Fibroblast of lung (primary cell): ENCODE measurements around the gene NLRC5. TPM values are rescaled to one million over a fixed set of nuclear protein-coding genes. Genes with fewer than 3 reads are reported as not detected.

Experiments used
- DNase-seq, 2 donors: peaks; one replicate each; pipeline versions ENCODE4 v3.0.0 to v3.0.0-alpha.2; 2010; ENCODE audit warnings: low read depth in 2 of 2
- H2AFZ ChIP-seq: 2 replicates; pipeline ENCODE4 v1.5.1; 2012; ENCODE audit warnings: low read length, control low read depth, inconsistent platforms
- H3K27ac ChIP-seq: 2 replicates; pipeline ENCODE4 v1.5.1; 2011; ENCODE audit warnings: low read length, control low read depth; ENCODE audit not compliant: insufficient read depth
- H3K27me3 ChIP-seq: 2 replicates; pipeline ENCODE4 v1.5.1; 2011; ENCODE audit warnings: mild to moderate bottlenecking, low read length; ENCODE audit not compliant: control insufficient read depth, insufficient read depth
- H3K36me3 ChIP-seq: 2 replicates; pipeline ENCODE4 v1.5.1; 2011; ENCODE audit warnings: low read length; ENCODE audit not compliant: control insufficient read depth, insufficient read depth
- H3K4me1 ChIP-seq: 2 replicates; pipeline ENCODE4 v1.5.1; 2011; ENCODE audit warnings: low read length; ENCODE audit not compliant: control insufficient read depth, insufficient read depth; ENCODE audit errors: extremely low read depth
- H3K4me2 ChIP-seq: 2 replicates; pipeline ENCODE4 v1.5.1; 2011; ENCODE audit warnings: low read length, control low read depth; ENCODE audit not compliant: insufficient read depth; ENCODE audit errors: extremely low read depth
- H3K4me3 ChIP-seq, 4 experiments: fragments of 200-600 bp in 1 of 4; sonication (generic) in 1 of 4; replicated peaks in 1 of 4; 2 replicates each; pipeline ENCODE4 v1.5.1; 2011 to 2016; ENCODE audit warnings: low read length in 4 of 4, low read depth in 3 of 4, mild to moderate bottlenecking in 3 of 4, control low read depth in 2 of 4, inconsistent platforms in 1 of 4, mixed read lengths in 1 of 4; ENCODE audit not compliant: insufficient read depth in 1 of 4; ENCODE audit errors: control extremely low read depth in 1 of 4
- H3K79me2 ChIP-seq: 2 replicates; pipeline ENCODE4 v1.5.1; 2012; ENCODE audit warnings: mild to moderate bottlenecking, low read length, inconsistent platforms; ENCODE audit not compliant: control insufficient read depth, insufficient read depth
- H3K9ac ChIP-seq: 2 replicates; pipeline ENCODE4 v1.5.1; 2011; ENCODE audit warnings: mild to moderate bottlenecking, low read length, control low read depth; ENCODE audit not compliant: insufficient read depth
- H3K9me3 ChIP-seq: 2 replicates; pipeline ENCODE4 v1.5.1; 2012; ENCODE audit warnings: low read depth, low read length; ENCODE audit not compliant: control insufficient read depth, insufficient read depth
- H4K20me1 ChIP-seq: 2 replicates; pipeline ENCODE4 v1.5.1; 2011; ENCODE audit warnings: low read length; ENCODE audit not compliant: control insufficient read depth, insufficient read depth; ENCODE audit errors: extremely low read depth
- CTCF ChIP-seq, 2 donors: IDR thresholded peaks in 1 of 2; conservative IDR thresholded peaks in 1 of 2; 1 replicate in 1 of 2; 2 replicates in 1 of 2; pipeline ENCODE4 v1.5.1; 2011 to 2012; ENCODE audit warnings: low read length in 2 of 2, control low read depth in 1 of 2, inconsistent platforms in 1 of 2, low read depth in 1 of 2, mild to moderate bottlenecking in 1 of 2
- EZH2 ChIP-seq: IDR thresholded peaks from 2 replicates; pipeline ENCODE4 v1.5.1; 2012; ENCODE audit warnings: low read length, control low read depth, mild to moderate bottlenecking; ENCODE audit errors: missing control alignments
- polyA plus RNA-seq, 2 donors: library from polyadenylated mRNA; depleted of rRNA in 1 of 2; stranded (reverse) in 1 of 2; unstranded in 1 of 2; fragments of >200 nt; gene quantifications; 2 replicates each; pipeline ENCODE4 v1.2.1, GENCODE V29; 2011 to 2012; ENCODE audit warnings: missing spikeins in 1 of 2
- total RNA-seq: library from RNA; depleted of rRNA; stranded (reverse); fragments of >200 nt; gene quantifications from 2 replicates; pipeline ENCODE4 v1.2.1, GENCODE V29; 2014

NLRC5 gene
- total and polyA plus RNA-seq, 2 donors (not counting 1 experiment from before 2014, with no cell fraction given) = 22.2 to 43.6 TPM

- no peak overlapping the region for H3K4me2 ChIP-seq
- H3K27me3 ChIP-seq = no peaks in the 10 kb centered on the region
- no peaks in the 10 kb centered on the region for H4K20me1 ChIP-seq
- no peak overlapping the region for H3K9ac ChIP-seq
- no peak for DNase-seq
- no peak overlapping the region for H3K27ac ChIP-seq
- H3K9me3 ChIP-seq = no peaks in the 10 kb centered on the region
- no peaks in the 10 kb centered on the region for H3K79me2 ChIP-seq
- H3K4me3 ChIP-seq = no peak overlapping the region
- no peak for TF ChIP-seq CTCF (conservative IDR thresholded peaks at IDR 0.05 in 1 of 2, IDR thresholded peaks at IDR 0.05 in 1 of 2; ENCODE audit: low read depth in 1 of 2, low read length in 2 of 2)
- TF ChIP-seq EZH2 = no peak
- peaks cover 15% of the 10 kb centered on the region for H3K36me3 ChIP-seq
- H3K4me1 ChIP-seq = no peaks in the 10 kb centered on the region
- H2AFZ ChIP-seq = no peak overlapping the region
These were observed 37.7 kb downstream of the NLRC5 start for GRCh38 chr16:57027067-57027466.

GRCh38 chr16:57028086-57028485 is 38.7 kb downstream of the NLRC5 start:
- Histone ChIP-seq H2AFZ (no peak overlapping the region), H3K9ac (no peak overlapping the region), H3K4me2 (no peak overlapping the region), H4K20me1 (no peaks in the 10 kb centered on the region), H3K4me1 (no peaks in the 10 kb centered on the region), H3K9me3 (no peaks in the 10 kb centered on the region), H3K79me2 (no peaks in the 10 kb centered on the region), H3K27ac (no peak overlapping the region), H3K4me3 (no peak overlapping the region), H3K36me3 (peaks cover 12% of the 10 kb centered on the region), H3K27me3 (no peaks in the 10 kb centered on the region)
- no peak for DNase-seq
- TF ChIP-seq CTCF (conservative IDR thresholded peaks at IDR 0.05 in 1 of 2, IDR thresholded peaks at IDR 0.05 in 1 of 2; ENCODE audit: low read depth in 1 of 2, low read length in 2 of 2) (no peak), EZH2 (no peak)

GRCh38 chr16:57029161-57030160 is 40.1 kb downstream of the NLRC5 start:
- Histone ChIP-seq H3K4me1 (no peaks in the 10 kb centered on the region), H4K20me1 (no peaks in the 10 kb centered on the region), H3K4me2 (no peak overlapping the region), H3K9me3 (no peaks in the 10 kb centered on the region), H2AFZ (no peak overlapping the region), H3K27ac (no peak overlapping the region), H3K36me3 (peaks cover 9% of the 10 kb centered on the region), H3K4me3 (no peak overlapping the region), H3K9ac (no peak overlapping the region), H3K27me3 (no peaks in the 10 kb centered on the region), H3K79me2 (no peaks in the 10 kb centered on the region)
- peak in 1 of 2 donors; percentile 93 for DNase-seq
- TF ChIP-seq CTCF (conservative IDR thresholded peaks at IDR 0.05 in 1 of 2, IDR thresholded peaks at IDR 0.05 in 1 of 2; ENCODE audit: low read depth in 1 of 2, low read length in 2 of 2) (no peak), EZH2 (no peak)
